ENCODE data around the gene RABGAP1. TPM values are rescaled to one million over a fixed set of nuclear protein-coding genes. Genes with fewer than 3 reads are reported as not detected.

RABGAP1 gene
- polyA plus RNA-seq, 1 donor from 2014 or later, result 67.8 TPM

DNA sequence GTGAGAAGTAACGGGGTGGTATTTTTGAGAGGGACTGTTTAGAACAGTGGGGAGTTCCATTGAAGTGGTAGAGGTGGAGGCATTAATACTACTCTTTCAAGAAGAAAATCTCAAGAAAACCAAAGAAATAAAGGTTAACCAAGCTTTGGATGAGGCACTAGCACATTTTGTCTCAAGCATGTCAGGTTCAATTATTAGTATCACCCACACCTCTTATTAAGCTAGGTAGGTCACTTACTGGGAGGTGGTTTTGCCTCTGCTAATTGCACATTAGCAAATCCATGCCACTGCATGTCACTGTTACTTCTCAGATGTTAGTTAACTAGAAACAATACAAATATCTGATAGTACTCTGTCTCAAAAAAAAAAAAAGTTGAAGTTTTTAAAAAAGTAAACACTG, 10.2 kb downstream of the RABGAP1 start:
- no peak for TF ChIP-seq EZH2 (IDR thresholded peaks at IDR 0.05; ENCODE audit: borderline replicate concordance, insufficient read depth, low read length, poor library complexity, severe bottlenecking)
- Histone ChIP-seq H3K9ac (ENCODE audit: low read length) (no peak overlapping the region), H3K27ac (ENCODE audit: low read length) (no peak overlapping the region), H3K9me2 (ENCODE audit: insufficient read depth, low read length) (no peaks in the 10 kb centered on the region), H3K4me2 (ENCODE audit: low read length) (no peak overlapping the region), H3K4me3 (ENCODE audit: low read length) (no peak overlapping the region), H3F3A (ENCODE audit: insufficient read depth, low read length, poor library complexity, severe bottlenecking) (no peaks in the 10 kb centered on the region), H3K79me2 (replicated peaks; ENCODE audit: insufficient read depth, low read length) (peaks cover 88% of the 10 kb centered on the region), H2AFZ (ENCODE audit: low read depth, low read length) (no peak overlapping the region), H3K27me3 (ENCODE audit: insufficient read depth, low read depth, low read length) (no peaks in the 10 kb centered on the region), H4K20me1 (ENCODE audit: insufficient read depth) (no peaks in the 10 kb centered on the region), H3K9me3 (ENCODE audit: low read length) (no peaks in the 10 kb centered on the region), H3K36me3 (ENCODE audit: insufficient read depth, low read length) (no peaks in the 10 kb centered on the region)

GRCh38 chr9:122954253-122954691, 13.5 kb downstream of the RABGAP1 start:
- no peak overlapping the region for H3K27ac ChIP-seq (ENCODE audit: low read length)
- H2AFZ ChIP-seq (ENCODE audit: low read depth, low read length), result no peak overlapping the region
- H3K9ac ChIP-seq (ENCODE audit: low read length), result no peak overlapping the region
- H3K27me3 ChIP-seq (ENCODE audit: insufficient read depth, low read depth, low read length), result no peaks in the 10 kb centered on the region
- peaks cover 59% of the 10 kb centered on the region for H3K79me2 ChIP-seq (replicated peaks; ENCODE audit: insufficient read depth, low read length)
- TF ChIP-seq SMC3 (conservative IDR thresholded peaks at IDR 0.05; ENCODE audit: poor library complexity), result no peak
- TF ChIP-seq POLR2AphosphoS5 (IDR thresholded peaks at IDR 0.05), result no peak
- TF ChIP-seq RAD21 (conservative IDR thresholded peaks at IDR 0.05), result no peak
- TF ChIP-seq REST (IDR thresholded peaks at IDR 0.05; ENCODE audit: borderline replicate concordance), result no peak
- TF ChIP-seq, protein P1, sequence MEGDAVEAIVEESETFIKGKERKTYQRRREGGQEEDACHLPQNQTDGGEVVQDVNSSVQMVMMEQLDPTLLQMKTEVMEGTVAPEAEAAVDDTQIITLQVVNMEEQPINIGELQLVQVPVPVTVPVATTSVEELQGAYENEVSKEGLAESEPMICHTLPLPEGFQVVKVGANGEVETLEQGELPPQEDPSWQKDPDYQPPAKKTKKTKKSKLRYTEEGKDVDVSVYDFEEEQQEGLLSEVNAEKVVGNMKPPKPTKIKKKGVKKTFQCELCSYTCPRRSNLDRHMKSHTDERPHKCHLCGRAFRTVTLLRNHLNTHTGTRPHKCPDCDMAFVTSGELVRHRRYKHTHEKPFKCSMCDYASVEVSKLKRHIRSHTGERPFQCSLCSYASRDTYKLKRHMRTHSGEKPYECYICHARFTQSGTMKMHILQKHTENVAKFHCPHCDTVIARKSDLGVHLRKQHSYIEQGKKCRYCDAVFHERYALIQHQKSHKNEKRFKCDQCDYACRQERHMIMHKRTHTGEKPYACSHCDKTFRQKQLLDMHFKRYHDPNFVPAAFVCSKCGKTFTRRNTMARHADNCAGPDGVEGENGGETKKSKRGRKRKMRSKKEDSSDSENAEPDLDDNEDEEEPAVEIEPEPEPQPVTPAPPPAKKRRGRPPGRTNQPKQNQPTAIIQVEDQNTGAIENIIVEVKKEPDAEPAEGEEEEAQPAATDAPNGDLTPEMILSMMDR (IDR thresholded peaks at IDR 0.05; ENCODE audit: poor library complexity, severe bottlenecking), result no peak
- no peak for TF ChIP-seq EZH2 (IDR thresholded peaks at IDR 0.05; ENCODE audit: borderline replicate concordance, insufficient read depth, low read length, poor library complexity, severe bottlenecking)
- TF ChIP-seq EP300 (conservative IDR thresholded peaks at IDR 0.05; ENCODE audit: poor library complexity, severe bottlenecking), result no peak
- TF ChIP-seq MXI1 (conservative IDR thresholded peaks at IDR 0.05; ENCODE audit: poor library complexity, severe bottlenecking), result no peak
- TF ChIP-seq TAF1 (IDR thresholded peaks at IDR 0.05; ENCODE audit: low read depth), result no peak
- H3K4me2 ChIP-seq (ENCODE audit: low read length), result no peak overlapping the region
- no peaks in the 10 kb centered on the region for H3K36me3 ChIP-seq (ENCODE audit: insufficient read depth, low read length)
- H4K20me1 ChIP-seq (ENCODE audit: insufficient read depth), result no peaks in the 10 kb centered on the region
- H3F3A ChIP-seq (ENCODE audit: insufficient read depth, low read length, poor library complexity, severe bottlenecking), result no peaks in the 10 kb centered on the region
- H3K4me3 ChIP-seq (ENCODE audit: low read length), result no peak overlapping the region
- H3K9me3 ChIP-seq (ENCODE audit: low read length), result no peaks in the 10 kb centered on the region
- no peaks in the 10 kb centered on the region for H3K9me2 ChIP-seq (ENCODE audit: insufficient read depth, low read length)

GRCh38 chr9:122955961-122956360, 15.1 kb downstream of the RABGAP1 start:
- Histone ChIP-seq H3K27me3 (ENCODE audit: insufficient read depth, low read depth, low read length) (no peaks in the 10 kb centered on the region), H3K9me2 (ENCODE audit: insufficient read depth, low read length) (no peaks in the 10 kb centered on the region), H3K9me3 (ENCODE audit: low read length) (no peaks in the 10 kb centered on the region), H3K27ac (ENCODE audit: low read length) (no peak overlapping the region), H3K79me2 (replicated peaks; ENCODE audit: insufficient read depth, low read length) (peaks cover 43% of the 10 kb centered on the region), H2AFZ (ENCODE audit: low read depth, low read length) (no peak overlapping the region), H3K9ac (ENCODE audit: low read length) (no peak overlapping the region), H4K20me1 (ENCODE audit: insufficient read depth) (no peaks in the 10 kb centered on the region), H3K36me3 (ENCODE audit: insufficient read depth, low read length) (no peaks in the 10 kb centered on the region), H3K4me2 (ENCODE audit: low read length) (no peak overlapping the region), H3K4me3 (ENCODE audit: low read length) (no peak overlapping the region), H3F3A (ENCODE audit: insufficient read depth, low read length, poor library complexity, severe bottlenecking) (no peaks in the 10 kb centered on the region)
- TF ChIP-seq POLR2AphosphoS5 (IDR thresholded peaks at IDR 0.05), result no peak
- no peak for TF ChIP-seq TAF1 (IDR thresholded peaks at IDR 0.05; ENCODE audit: low read depth)
- TF ChIP-seq EP300 (conservative IDR thresholded peaks at IDR 0.05; ENCODE audit: poor library complexity, severe bottlenecking), result no peak

Measured in neural cell (in vitro differentiated cells).